Fibroblast of pulmonary artery (primary cell): Measurements from ENCODE around the gene EPO.

Source experiments
- DNase-seq: peaks from one replicate; pipeline ENCODE4 v3.0.0-alpha.2; 2010; ENCODE audit warnings: low read depth
- H3K4me3 ChIP-seq: replicated peaks from 2 replicates; pipeline ENCODE4 v1.5.1; 2011; ENCODE audit warnings: low read depth, mild to moderate bottlenecking, control low read depth, low read length, moderate library complexity
- CTCF ChIP-seq: IDR thresholded peaks from 2 replicates; pipeline ENCODE4 v1.5.1; 2011; ENCODE audit warnings: mild to moderate bottlenecking, control low read depth, low read length, inconsistent platforms; ENCODE audit errors: missing control alignments

EPO gene

DNA sequence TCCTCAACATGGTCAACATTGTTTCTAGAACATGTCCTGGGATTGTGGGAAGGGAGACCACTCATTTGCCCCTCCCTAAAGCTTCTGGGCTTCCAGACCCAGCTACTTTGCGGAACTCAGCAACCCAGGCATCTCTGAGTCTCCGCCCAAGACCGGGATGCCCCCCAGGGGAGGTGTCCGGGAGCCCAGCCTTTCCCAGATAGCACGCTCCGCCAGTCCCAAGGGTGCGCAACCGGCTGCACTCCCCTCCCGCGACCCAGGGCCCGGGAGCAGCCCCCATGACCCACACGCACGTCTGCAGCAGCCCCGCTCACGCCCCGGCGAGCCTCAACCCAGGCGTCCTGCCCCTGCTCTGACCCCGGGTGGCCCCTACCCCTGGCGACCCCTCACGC, at the start of gene EPO:
TSS of gene EPO (plus strand) at position 190 of the 392 bp plus-strand sequence. CDS start 513 bp downstream, outside the sequence.
- no peak within 1 kb of the TSS for H3K4me3 ChIP-seq
- DNase-seq = no peak
- TF ChIP-seq CTCF = no peak

GRCh38 chr7:100671353-100672327, 48.6 kb upstream of the EPO start:
- DNase-seq = no peak
- H3K4me3 ChIP-seq = no peak overlapping the region
- no peak for TF ChIP-seq CTCF

DNA sequence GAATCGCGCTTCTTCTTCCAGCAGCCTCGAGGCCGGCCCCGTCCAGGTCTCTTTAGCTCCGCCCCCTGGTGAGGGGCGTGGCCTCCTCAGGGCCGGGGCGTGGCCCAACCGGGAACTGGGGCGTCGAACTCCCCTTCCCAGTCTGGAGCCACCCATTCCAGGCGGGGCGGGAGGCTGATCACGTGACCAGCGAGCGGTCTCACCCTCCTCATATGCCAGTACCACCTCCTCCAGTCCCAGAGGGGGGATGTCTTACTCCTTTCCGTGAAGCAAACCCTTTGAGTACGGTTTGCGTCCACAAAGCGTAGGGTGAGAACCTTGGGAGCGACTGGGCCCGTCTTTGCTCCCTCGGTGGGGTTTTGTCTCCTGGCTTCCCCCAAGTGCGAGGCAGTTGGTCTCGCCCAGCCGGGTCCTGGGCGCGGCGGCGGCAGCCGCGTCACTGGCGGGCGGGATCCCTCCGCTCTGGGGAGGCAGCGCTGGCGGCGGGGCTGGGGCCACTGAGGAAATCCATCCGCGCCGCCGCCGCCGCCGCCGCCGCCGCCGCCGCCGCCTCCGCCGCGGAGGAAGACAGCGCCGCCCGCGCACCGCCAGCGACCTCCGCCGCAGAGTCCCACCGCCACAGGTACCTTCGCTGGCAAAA, 46.8 kb upstream of the EPO start, which contains the start of gene GNB2:
TSS of gene GNB2 (plus strand) at position 439 of the 640 bp plus-strand sequence. CDS start 2,526 bp downstream, outside the sequence.
- TF ChIP-seq CTCF = no peak
- H3K4me3 ChIP-seq = peak within 1 kb of the TSS; percentile 95
- peak; percentile 99 for DNase-seq

DNA sequence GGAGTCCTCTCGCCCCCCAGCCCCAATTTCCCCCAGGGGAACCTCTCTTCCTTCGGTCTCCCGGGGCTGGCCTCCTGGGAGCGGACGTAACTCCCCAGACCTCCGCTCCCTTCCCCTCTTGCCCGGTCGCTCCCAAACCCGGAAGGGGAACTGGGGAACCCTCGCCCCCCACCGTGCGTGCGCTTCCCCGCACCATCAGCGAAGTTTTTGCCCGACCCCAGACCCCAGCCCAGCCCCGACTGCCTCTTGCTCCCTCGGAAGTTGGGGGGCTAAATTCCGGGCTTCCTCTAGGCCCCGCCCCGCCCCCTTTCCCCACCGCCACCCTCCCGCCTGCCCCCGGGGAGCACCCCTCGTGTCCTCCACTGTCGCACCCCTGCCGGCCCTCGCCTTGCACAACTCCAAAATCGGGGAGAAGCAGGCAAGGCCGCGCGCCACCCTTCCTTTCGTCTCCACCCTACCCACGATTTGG, 46.3 kb upstream of the EPO start:
- no peak for TF ChIP-seq CTCF
- no peak for DNase-seq
- peak overlapping the region; percentile 95 for H3K4me3 ChIP-seq

DNA sequence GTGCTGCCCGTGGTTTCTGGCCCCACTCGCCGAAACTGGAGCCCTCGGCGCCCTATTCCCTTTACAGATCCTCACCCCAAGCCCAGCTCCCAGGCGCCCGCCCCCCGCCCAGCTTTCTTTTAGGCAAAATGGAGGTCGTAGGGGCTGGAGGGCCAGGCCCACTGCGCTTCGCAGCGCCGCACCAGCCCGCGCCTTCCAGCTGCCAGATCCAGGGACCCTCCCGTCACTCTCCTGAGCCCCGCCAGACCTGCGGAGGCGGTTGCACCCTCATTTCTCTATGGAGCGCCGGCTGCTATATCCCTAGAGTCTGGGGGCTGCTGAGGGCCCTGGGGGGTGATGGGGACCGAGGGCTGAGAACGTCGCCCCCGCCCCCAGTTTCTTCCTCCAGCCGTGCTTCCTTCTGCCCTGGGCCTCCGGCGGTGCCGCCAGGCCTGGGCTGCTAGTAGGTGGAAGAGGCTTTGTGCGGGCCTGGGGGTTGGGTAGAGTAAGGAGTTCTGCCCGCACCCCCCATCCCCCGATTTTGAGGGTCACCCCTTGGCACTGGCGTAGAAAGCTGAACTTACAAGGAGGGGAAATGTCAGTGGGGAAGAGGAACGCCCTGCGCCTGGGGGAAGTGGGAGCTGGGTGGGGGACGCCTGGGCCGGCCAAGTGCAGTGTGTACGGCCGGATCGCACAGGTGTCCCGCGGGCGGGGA, 45.7 kb upstream of the EPO start:
- TF ChIP-seq CTCF = no peak
- H3K4me3 ChIP-seq = peak overlapping the region; percentile 95
- no peak for DNase-seq

DNA sequence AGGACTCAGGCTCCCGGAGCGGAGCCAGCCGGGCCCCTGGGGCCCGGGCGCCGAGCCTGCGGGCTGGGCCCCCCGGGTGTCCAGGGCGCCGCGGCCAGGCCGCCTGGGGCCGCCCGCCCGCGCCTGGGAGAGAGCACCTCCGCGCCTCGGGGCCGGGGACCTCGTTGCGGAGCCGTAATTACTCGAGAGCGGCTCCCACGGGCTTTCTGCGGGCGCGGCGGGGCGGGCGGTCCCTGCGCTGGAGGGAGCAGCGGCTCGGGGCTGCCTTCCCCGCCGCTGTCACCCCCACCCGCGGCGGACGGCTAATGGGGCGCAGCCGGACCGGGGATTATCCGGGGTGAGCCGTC, 45.2 kb upstream of the EPO start:
- H3K4me3 ChIP-seq = peak overlapping the region; percentile 95
- DNase-seq = no peak

More for the DNA sequence above, 45.2 kb upstream of the EPO start:
- TF ChIP-seq CTCF = no peak
